SJCRH30 (cell line): Measurements from ENCODE around the gene TPH1. TPM values are rescaled to one million over a fixed set of nuclear protein-coding genes. Genes with fewer than 3 reads are reported as not detected.
"Not testable (repeated sequence)": the region's sequence is repeated elsewhere in the genome, so short reads cannot be mapped to it uniquely, and the experiment has no call there.

Source experiments
- DNase-seq, 2 experiments: peaks; one replicate each; pipeline ENCODE4 v3.0.0-alpha.2; 2015 to 2020
- H3K27ac ChIP-seq: fragments of 250-450 bp; sonication (Bioruptor Pico); 2 replicates; pipeline ENCODE4 v1.5.1; 2020; ENCODE audit warnings: mild to moderate bottlenecking, moderate library complexity
- H3K27me3 ChIP-seq: fragments of 250-450 bp; sonication (Bioruptor Pico); 2 replicates; pipeline ENCODE4 v1.5.1; 2020; ENCODE audit warnings: mild to moderate bottlenecking, moderate library complexity
- H3K36me3 ChIP-seq: fragments of 250-450 bp; sonication (Bioruptor Pico); 2 replicates; pipeline ENCODE4 v1.5.1; 2020; ENCODE audit warnings: mild to moderate bottlenecking, moderate library complexity
- H3K4me1 ChIP-seq: fragments of 250-450 bp; sonication (Bioruptor Pico); 2 replicates; pipeline ENCODE4 v1.5.1; 2020; ENCODE audit warnings: mild to moderate bottlenecking, moderate library complexity
- H3K4me3 ChIP-seq: fragments of 250-450 bp; sonication (Bioruptor Pico); 2 replicates; pipeline ENCODE4 v1.5.1; 2020; ENCODE audit warnings: mild to moderate bottlenecking, moderate library complexity
- H3K9me3 ChIP-seq: fragments of 250-450 bp; sonication (Bioruptor Pico); replicated peaks from 2 replicates; pipeline ENCODE4 v1.5.1; 2020; ENCODE audit warnings: mild to moderate bottlenecking, moderate library complexity
- total RNA-seq: library from RNA; depleted of rRNA; stranded (reverse); fragments of >200 nt; shearing (Covaris generic); gene quantifications from 2 replicates; pipeline ENCODE4 v1.2.3, GENCODE V29; 2014; rRNA removed

Gene TPH1
- total RNA-seq, 1 experiment from 2014 or later = 0.08 TPM

GRCh38 chr11:18011633-18012032 is 34.4 kb downstream of the TPH1 start:
- Histone ChIP-seq H3K4me1 (0 out of 2 replicates have a peak, but pooled peaks cover 3% of the 10 kb centered on the region), H3K27me3 (no peaks in the 10 kb centered on the region), H3K4me3 (no peak overlapping the region), H3K9me3 (no peaks in the 10 kb centered on the region), H3K36me3 (no peaks in the 10 kb centered on the region), H3K27ac (no peak overlapping the region)
- no peak for DNase-seq

- Histone ChIP-seq H3K36me3 (no peaks in the 10 kb centered on the region; the same call in 1 of the 2 replicates), H3K4me1 (0 out of 2 replicates have a peak, but pooled peaks cover 3% of the 10 kb centered on the region), H3K27me3 (no peaks in the 10 kb centered on the region), H3K27ac (no peak overlapping the region), H3K4me3 (no peak overlapping the region), H3K9me3 (no peaks in the 10 kb centered on the region)
- no peak for DNase-seq
These were observed 35.0 kb downstream of the TPH1 start for GRCh38 chr11:18010977-18011586.

GRCh38 chr11:18010121-18010670 is 35.9 kb downstream of the TPH1 start:
- Histone ChIP-seq H3K4me1 (0 out of 2 replicates have a peak, but pooled peaks cover 3% of the 10 kb centered on the region), H3K36me3 (no peaks in the 10 kb centered on the region; the same call in 1 of the 2 replicates), H3K4me3 (no peak overlapping the region), H3K27me3 (no peaks in the 10 kb centered on the region), H3K9me3 (no peaks in the 10 kb centered on the region), H3K27ac (no peak overlapping the region)
- DNase-seq = peak in 1 of 2 experiments; percentile 15

- Histone ChIP-seq H3K36me3 (peaks cover 3% of the 10 kb centered on the region; the same call in 1 of the 2 replicates), H3K9me3 (no peaks in the 10 kb centered on the region), H3K4me3 (no peak overlapping the region), H3K27me3 (no peaks in the 10 kb centered on the region), H3K4me1 (no peaks in the 10 kb centered on the region), H3K27ac (no peak overlapping the region)
- no peak for DNase-seq
These were observed 40.5 kb downstream of the TPH1 start for GRCh38 chr11:18005376-18006129.

- H3K36me3 ChIP-seq = peaks cover 12% of the 10 kb centered on the region; the same call in 1 of the 2 replicates
- no peak overlapping the region for H3K4me3 ChIP-seq
- H3K27ac ChIP-seq = no peak overlapping the region
- no peaks in the 10 kb centered on the region for H3K27me3 ChIP-seq
- no peak for DNase-seq
- H3K4me1 ChIP-seq = no peaks in the 10 kb centered on the region
- no peaks in the 10 kb centered on the region for H3K9me3 ChIP-seq
These were observed 44.9 kb downstream of the TPH1 start for GRCh38 chr11:18001191-18001590.

GRCh38 chr11:18000760-18001159 is 45.3 kb downstream of the TPH1 start:
- Histone ChIP-seq H3K4me3 (no peak overlapping the region), H3K4me1 (no peaks in the 10 kb centered on the region)
- DNase-seq = no peak

GRCh38 chr11:18000128-18000527 is 45.9 kb downstream of the TPH1 start:
- H3K27me3 ChIP-seq, H3K4me3 ChIP-seq, H3K4me1 ChIP-seq, H3K27ac ChIP-seq, DNase-seq, H3K9me3 ChIP-seq: not testable (repeated sequence)
- H3K36me3 ChIP-seq = peaks cover 12% of the 10 kb centered on the region; the same call in 1 of the 2 replicates

More at GRCh38 chr11:18000760-18001159, 45.3 kb downstream of the TPH1 start:
- H3K27ac ChIP-seq = no peak overlapping the region
- H3K9me3 ChIP-seq = no peaks in the 10 kb centered on the region
- peaks cover 12% of the 10 kb centered on the region; the same call in 1 of the 2 replicates for H3K36me3 ChIP-seq
- no peaks in the 10 kb centered on the region for H3K27me3 ChIP-seq

Other genes starting within 250 kb of the TPH1 start
- 13.2 and 27.5 TPM in 2 replicates for gene SERGEF, start 33.2 kb downstream of the TPH1 start, total RNA-seq
- gene SAAL1, start 59.8 kb upstream of the TPH1 start, total RNA-seq = 64.9 and 65.1 TPM in 2 replicates
- not detected in 2 replicates for gene MRGPRX3, start 86.3 kb upstream of the TPH1 start, total RNA-seq
- not detected in 2 replicates for gene MRGPRX4, start 126.6 kb upstream of the TPH1 start, total RNA-seq
- gene SAA4, start 190.5 kb upstream of the TPH1 start, total RNA-seq = not detected in 2 replicates
- not detected in 2 replicates for gene SAA2, start 202.4 kb upstream of the TPH1 start, total RNA-seq
- not detected in 2 replicates for gene SAA1, start 220.0 kb upstream of the TPH1 start, total RNA-seq